Ishikawa (cell line): Measurements from ENCODE around the gene FARS2.

Experiments
- CREB1 ChIP-seq: IDR thresholded peaks from 2 replicates; pipeline ENCODE4 v1.6.1; 2012; ENCODE audit warnings: low read depth
- NFIC ChIP-seq: IDR thresholded peaks from 2 replicates; pipeline ENCODE4 v1.6.1; 2012
- TF ChIP-seq, protein P1 (sequence below): IDR thresholded peaks from 2 replicates; pipeline ENCODE4 v1.6.1; 2012

- TF ChIP-seq NFIC (no peak), CREB1 (no peak)
- TF ChIP-seq, protein P1, sequence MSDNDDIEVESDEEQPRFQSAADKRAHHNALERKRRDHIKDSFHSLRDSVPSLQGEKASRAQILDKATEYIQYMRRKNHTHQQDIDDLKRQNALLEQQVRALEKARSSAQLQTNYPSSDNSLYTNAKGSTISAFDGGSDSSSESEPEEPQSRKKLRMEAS = no peak
These were observed 44.8 kb downstream of the FARS2 start for GRCh38 chr6:5305968-5306626.
